GM12874 (cell line): ENCODE results near the gene GRM1.

Source experiments
- TF ChIP-seq, protein P1 (sequence below): IDR thresholded peaks from 2 replicates; pipeline ENCODE4 v1.5.1; 2011; ENCODE audit warnings: low read depth, mild to moderate bottlenecking, control low read depth, low read length, moderate library complexity; ENCODE audit not compliant: insufficient read depth

GRM1 gene

GRCh38 chr6:146287691-146288369 is 259.0 kb downstream of the GRM1 start:
- TF ChIP-seq, protein P1, sequence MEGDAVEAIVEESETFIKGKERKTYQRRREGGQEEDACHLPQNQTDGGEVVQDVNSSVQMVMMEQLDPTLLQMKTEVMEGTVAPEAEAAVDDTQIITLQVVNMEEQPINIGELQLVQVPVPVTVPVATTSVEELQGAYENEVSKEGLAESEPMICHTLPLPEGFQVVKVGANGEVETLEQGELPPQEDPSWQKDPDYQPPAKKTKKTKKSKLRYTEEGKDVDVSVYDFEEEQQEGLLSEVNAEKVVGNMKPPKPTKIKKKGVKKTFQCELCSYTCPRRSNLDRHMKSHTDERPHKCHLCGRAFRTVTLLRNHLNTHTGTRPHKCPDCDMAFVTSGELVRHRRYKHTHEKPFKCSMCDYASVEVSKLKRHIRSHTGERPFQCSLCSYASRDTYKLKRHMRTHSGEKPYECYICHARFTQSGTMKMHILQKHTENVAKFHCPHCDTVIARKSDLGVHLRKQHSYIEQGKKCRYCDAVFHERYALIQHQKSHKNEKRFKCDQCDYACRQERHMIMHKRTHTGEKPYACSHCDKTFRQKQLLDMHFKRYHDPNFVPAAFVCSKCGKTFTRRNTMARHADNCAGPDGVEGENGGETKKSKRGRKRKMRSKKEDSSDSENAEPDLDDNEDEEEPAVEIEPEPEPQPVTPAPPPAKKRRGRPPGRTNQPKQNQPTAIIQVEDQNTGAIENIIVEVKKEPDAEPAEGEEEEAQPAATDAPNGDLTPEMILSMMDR: no peak

DNA sequence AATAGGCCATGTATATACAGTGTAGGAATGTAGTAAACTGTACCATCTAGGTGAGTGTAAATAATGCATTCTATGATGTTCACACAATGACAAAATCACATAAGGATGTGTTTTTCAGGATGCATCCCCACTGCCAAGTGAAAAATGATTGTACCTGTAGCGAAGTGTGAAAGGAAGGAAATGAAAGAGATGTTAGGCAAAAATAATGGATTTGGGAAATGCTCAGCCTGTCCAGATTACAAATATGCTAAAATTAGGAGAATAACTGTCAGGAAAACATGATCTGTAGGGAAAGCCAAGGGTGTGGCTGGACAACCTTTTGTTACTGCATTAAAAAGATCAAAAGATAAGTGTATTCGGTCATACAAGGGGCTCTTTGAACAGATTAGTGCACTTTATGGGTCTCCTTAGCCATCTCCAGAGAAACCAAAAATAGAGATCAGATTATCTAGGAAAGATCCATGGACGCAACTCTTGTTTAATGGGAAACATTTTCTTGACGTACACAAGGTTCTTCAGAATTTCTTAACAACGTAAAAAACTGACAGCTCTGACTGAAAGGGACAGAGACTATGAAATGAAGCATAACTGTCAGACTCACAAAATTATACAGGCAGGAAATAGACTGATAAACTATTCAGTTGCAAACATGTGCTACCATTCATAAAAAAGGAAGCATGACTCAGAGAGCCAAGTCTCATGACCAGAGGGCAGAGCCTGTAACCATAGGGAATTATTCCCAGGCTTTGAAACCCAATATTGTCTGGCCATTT is 261.1 kb downstream of the GRM1 start:
- TF ChIP-seq, protein P1: no peak

DNA sequence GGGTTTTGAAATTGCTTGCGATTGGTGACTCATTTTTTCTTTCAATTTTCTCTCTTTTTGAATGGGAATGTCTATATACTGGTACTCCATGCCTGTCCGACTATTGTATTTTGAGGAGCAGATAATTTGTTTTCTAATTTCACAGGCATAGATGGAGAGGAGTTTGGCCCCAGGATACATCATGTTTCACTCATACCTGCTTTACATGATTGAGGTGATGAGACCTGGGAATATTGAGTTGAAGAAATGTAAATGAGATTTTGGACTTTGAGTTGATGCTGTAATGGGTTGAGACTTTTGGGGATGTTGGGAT is 261.7 kb downstream of the GRM1 start:
- TF ChIP-seq, protein P1: no peak

GRCh38 chr6:146292506-146292905 is 263.6 kb downstream of the GRM1 start:
- TF ChIP-seq, protein P1: no peak

GRCh38 chr6:146295695-146296094 is 266.8 kb downstream of the GRM1 start:
- TF ChIP-seq, protein P1: no peak

- TF ChIP-seq, protein P1: no peak
These were observed 269.0 kb downstream of the GRM1 start for GRCh38 chr6:146297815-146298214.

DNA sequence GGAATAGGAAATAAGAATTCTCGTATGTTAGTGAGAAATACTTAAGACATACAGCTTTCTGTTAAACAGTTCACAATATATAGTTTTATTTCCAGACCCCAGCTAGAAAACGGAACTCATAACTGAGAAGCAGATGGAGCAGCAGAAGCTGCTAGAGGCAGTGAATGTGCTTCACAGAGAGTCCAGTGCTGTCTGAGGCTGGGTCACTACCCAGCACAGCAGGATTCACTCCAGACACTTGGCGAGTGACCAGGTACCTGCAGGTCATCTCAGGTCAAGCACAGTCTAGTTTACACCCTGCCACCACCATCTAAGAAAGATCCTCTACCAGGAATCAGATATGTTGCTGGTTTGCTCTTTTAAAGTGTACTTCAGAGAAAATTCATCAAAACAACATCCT is 271.7 kb downstream of the GRM1 start:
- TF ChIP-seq, protein P1: no peak
